GM12865 (cell line): ENCODE results near the gene KCND3.

Experiments
- DNase-seq: peaks from one replicate; pipeline ENCODE4 v3.0.0; 2010; ENCODE audit warnings: low read depth
- H3K4me3 ChIP-seq: 2 replicates; pipeline ENCODE4 v1.5.1; 2011; ENCODE audit warnings: mild to moderate bottlenecking, low read depth, low read length, control low read depth
- TF ChIP-seq, protein P1 (sequence below): IDR thresholded peaks from 2 replicates; pipeline ENCODE4 v1.5.1; 2011; ENCODE audit warnings: low read length, control low read depth, low read depth, inconsistent platforms; ENCODE audit not compliant: insufficient read depth; ENCODE audit errors: missing control alignments

The KCND3 gene

DNA sequence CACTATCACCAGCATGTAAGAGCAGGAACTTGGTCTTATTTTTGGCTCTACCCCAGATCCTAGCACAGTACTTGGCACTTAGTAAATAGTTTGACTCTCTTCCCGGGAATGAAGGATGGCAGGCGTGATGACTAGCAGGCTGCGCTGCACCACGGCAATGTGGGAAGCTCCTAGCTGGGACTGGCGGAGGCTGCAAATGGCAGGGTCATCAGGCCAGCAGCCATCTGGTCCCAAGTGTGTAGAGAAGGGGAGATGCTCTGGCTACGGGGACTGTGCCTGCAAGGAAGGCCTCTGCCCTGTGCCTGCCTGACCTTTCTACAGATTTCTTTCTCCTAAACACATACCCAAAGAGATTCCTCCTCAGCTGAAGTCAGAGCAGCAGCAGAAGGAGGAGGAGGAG lies 95.0 kb downstream of the KCND3 start:
- TF ChIP-seq, protein P1, sequence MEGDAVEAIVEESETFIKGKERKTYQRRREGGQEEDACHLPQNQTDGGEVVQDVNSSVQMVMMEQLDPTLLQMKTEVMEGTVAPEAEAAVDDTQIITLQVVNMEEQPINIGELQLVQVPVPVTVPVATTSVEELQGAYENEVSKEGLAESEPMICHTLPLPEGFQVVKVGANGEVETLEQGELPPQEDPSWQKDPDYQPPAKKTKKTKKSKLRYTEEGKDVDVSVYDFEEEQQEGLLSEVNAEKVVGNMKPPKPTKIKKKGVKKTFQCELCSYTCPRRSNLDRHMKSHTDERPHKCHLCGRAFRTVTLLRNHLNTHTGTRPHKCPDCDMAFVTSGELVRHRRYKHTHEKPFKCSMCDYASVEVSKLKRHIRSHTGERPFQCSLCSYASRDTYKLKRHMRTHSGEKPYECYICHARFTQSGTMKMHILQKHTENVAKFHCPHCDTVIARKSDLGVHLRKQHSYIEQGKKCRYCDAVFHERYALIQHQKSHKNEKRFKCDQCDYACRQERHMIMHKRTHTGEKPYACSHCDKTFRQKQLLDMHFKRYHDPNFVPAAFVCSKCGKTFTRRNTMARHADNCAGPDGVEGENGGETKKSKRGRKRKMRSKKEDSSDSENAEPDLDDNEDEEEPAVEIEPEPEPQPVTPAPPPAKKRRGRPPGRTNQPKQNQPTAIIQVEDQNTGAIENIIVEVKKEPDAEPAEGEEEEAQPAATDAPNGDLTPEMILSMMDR: no peak
- no peak for DNase-seq
- no peak overlapping the region for H3K4me3 ChIP-seq

DNA sequence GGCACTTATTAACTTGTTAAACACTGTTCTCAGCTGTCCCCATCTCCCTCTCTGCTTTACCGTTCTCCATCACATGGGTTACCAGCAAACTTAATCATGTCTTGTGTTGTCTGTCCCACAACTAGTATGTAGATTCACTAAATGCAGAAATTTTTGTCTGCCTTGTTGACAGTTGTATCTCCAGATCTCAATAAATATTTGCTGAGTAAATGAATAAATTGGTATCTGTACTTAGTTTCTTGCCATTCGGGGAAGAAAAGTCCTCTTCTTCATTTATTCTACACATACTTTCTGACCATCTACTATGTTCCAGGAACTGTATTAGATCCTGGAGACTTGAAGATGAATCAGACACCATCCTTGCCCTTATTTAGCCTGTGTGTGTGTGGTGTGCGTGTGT lies 97.9 kb downstream of the KCND3 start:
- TF ChIP-seq, protein P1: no peak
- no peak overlapping the region for H3K4me3 ChIP-seq
- DNase-seq: no peak

DNA sequence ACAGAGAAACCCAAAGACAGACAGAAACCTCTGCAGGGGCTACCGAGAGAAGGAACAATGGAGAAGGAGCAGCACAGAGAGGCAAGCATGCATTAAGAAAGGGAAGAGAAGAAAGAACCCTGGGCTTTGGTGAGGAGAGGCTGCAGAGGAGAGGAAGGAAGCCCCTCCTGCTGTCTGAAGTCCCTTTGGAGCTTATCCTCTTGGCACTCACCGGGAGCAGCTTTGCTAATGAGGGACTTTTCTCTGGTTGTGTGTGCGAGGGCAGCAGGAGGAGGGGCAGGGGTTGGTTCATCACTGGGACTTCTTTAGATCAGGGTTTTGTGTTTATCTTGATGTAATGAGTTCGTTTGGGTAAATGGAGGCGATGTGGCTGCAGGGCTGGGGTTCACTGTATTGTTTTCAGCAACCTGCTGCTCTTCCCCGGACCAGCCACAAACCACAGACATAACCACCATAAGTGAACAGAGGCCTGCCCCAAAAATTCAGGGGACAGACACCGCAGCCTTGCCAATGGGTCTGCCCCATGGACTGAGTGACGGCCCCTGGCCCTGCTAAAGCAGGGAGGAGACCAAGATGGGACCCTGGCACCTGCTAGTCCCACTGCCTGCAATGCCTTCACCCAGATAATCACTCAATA lies 100.6 kb downstream of the KCND3 start:
- no peak overlapping the region for H3K4me3 ChIP-seq
- TF ChIP-seq, protein P1: no peak
- no peak for DNase-seq

DNA sequence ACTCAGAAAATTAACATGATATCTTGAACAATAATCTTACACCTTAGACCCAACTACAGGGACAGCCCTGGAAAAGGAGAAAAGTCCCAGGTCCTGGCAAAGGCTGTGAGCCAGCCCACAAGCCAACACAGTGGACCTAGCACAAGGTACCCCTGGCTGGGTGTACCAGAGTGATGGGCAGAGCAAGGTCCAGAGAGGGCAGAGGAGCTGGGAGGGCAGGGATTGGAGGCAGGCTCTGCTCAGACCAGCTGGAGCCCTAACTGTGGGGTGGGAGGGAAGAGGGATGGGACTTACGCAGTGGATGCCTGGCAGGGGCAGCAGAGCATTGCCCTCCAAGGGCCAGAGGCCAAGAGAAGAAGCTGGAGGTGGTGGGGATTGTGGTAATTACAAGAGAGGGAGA lies 101.6 kb downstream of the KCND3 start:
- TF ChIP-seq, protein P1: no peak
- no peak overlapping the region for H3K4me3 ChIP-seq
- DNase-seq: no peak

DNA sequence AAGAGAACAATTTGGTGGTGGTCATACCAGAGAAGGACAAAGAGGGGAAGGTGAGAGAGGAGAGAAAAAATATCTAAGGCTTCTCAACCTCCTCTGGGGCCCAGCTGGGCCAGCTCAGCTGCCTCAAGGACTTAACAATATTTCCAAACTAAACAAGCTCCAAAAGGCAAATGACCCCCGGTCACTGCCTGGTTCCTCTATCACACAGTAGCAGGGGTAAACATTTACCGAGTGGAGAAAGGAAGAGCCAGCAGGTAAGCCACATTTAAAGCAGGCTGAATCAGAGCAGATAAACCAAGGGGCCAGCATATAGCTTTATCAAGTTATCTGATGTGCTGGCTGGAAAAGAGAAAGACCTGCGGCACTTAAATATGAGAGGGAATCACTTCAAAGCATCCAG lies 102.1 kb downstream of the KCND3 start:
- H3K4me3 ChIP-seq: no peak overlapping the region
- TF ChIP-seq, protein P1: no peak
- DNase-seq: no peak

DNA sequence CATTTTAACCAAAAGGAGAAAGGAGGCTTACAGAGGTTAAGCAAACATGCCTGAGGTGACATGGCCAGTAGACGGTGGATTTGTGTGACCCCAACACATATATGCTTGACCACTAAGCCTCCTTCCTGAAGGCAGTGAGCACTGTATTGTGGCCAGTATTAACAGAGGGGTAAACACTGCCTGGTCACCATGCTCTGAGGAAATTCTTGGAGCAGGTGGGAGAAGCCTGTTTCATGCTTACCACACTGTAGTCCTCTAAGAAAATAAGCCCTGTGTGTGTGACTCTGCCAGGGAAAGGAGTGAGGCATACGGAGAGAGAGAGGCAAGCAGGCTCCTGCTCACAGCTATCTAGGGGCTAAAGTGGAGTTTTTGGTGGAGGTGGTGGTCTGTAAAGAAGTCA lies 102.7 kb downstream of the KCND3 start:
- no peak for DNase-seq
- H3K4me3 ChIP-seq: no peak overlapping the region
- TF ChIP-seq, protein P1: no peak
